IMR-90 (cell line): ENCODE measurements around the gene IER5L. TPM values are rescaled to one million over a fixed set of nuclear protein-coding genes. Genes with fewer than 3 reads are reported as not detected.

Experiments
- ATAC-seq: fragments of 200-7000 bp; cut with Tn5 transposase; 2 replicates; pipeline ENCODE4 v1.9.1; 2020; ENCODE audit warnings: low read depth, mild to moderate bottlenecking, moderate library complexity
- BruUV-seq: library from RNA; stranded (reverse); fragments of 400-500 nt; replicated peaks from 2 replicates; lab custom pipeline; 2021; lab: Mats Ljungman, UMichigan
- CTCF ChIA-PET: fragments of 300-600 bp; formaldehyde crosslinking; extraction: SDS; loops from one replicate; lab custom pipeline; 2021; ENCODE audit warnings: antibody characterized with exemption; lab: Yijun Ruan, JAX
- POLR2A ChIA-PET: fragments of 300-600 bp; sonication (Branson Sonifier 250); formaldehyde crosslinking; loops from one replicate; lab custom pipeline; 2022; ENCODE audit warnings: antibody characterized with exemption; ENCODE audit not compliant: unreplicated experiment; lab: Charles Lee
- DNase-seq: peaks from one replicate; pipeline ENCODE4 v3.0.0; 2013
- H2AFZ ChIP-seq: replicated peaks from 2 replicates; pipeline ENCODE3; 2013; ENCODE audit warnings: low read length, mild to moderate bottlenecking; ENCODE audit not compliant: poor library complexity
- H2AK5ac ChIP-seq: 2 replicates; pipeline ENCODE4 v1.6.1; 2013; ENCODE audit warnings: low read depth, low read length, inconsistent platforms
- H2AK9ac ChIP-seq: replicated peaks from 2 replicates; pipeline ENCODE3; 2013; ENCODE audit warnings: mild to moderate bottlenecking, low read depth, low read length, moderate library complexity; ENCODE audit not compliant: poor library complexity
- H2BK120ac ChIP-seq: 2 replicates; pipeline ENCODE4 v1.6.1; 2013; ENCODE audit warnings: low read depth, low read length, inconsistent platforms
- H2BK15ac ChIP-seq: 3 replicates; pipeline ENCODE4 v1.6.1; 2013; ENCODE audit warnings: low read depth, low read length, inconsistent platforms
- H2BK20ac ChIP-seq: 2 replicates; pipeline ENCODE4 v1.6.1; 2013; ENCODE audit warnings: low read depth, mild to moderate bottlenecking, inconsistent platforms, low read length, moderate library complexity
- H2BK5ac ChIP-seq: 2 replicates; pipeline ENCODE4 v1.6.1; 2013; ENCODE audit warnings: mild to moderate bottlenecking, low read depth, low read length, inconsistent platforms; ENCODE audit not compliant: poor library complexity, severe bottlenecking
- H3K14ac ChIP-seq: replicated peaks from 2 replicates; pipeline ENCODE4 v1.6.1; 2013; ENCODE audit warnings: low read depth, low read length, inconsistent platforms
- H3K18ac ChIP-seq: 2 replicates; pipeline ENCODE4 v1.6.1; 2013; ENCODE audit warnings: low read depth, low read length, control low read depth
- H3K23ac ChIP-seq: 2 replicates; pipeline ENCODE4 v1.6.1; 2013; ENCODE audit warnings: low read depth, low read length, inconsistent platforms
- H3K27ac ChIP-seq: 2 replicates; pipeline ENCODE4 v1.5.1; 2013; ENCODE audit warnings: mild to moderate bottlenecking, control low read depth, low read length; ENCODE audit not compliant: insufficient read depth
- H3K27me3 ChIP-seq: 2 replicates; pipeline ENCODE4 v1.6.1; 2013; ENCODE audit warnings: low read length; ENCODE audit not compliant: control insufficient read depth, insufficient read depth
- H3K36me3 ChIP-seq: 2 replicates; pipeline ENCODE4 v1.6.1; 2013; ENCODE audit warnings: low read length, mixed read lengths; ENCODE audit not compliant: control insufficient read depth, insufficient read depth
- H3K4ac ChIP-seq: 2 replicates; pipeline ENCODE4 v1.6.1; 2013; ENCODE audit warnings: low read depth, low read length, inconsistent platforms
- H3K4me1 ChIP-seq: 2 replicates; pipeline ENCODE4 v1.6.1; 2013; ENCODE audit warnings: low read length, mixed read lengths; ENCODE audit not compliant: control insufficient read depth, insufficient read depth
- H3K4me2 ChIP-seq: 2 replicates; pipeline ENCODE4 v1.6.1; 2013; ENCODE audit warnings: low read depth, mild to moderate bottlenecking, control low read depth, low read length, moderate library complexity
- H3K4me3 ChIP-seq: 2 replicates; pipeline ENCODE4 v1.5.1; 2013; ENCODE audit warnings: low read depth, mild to moderate bottlenecking, control low read depth, low read length, moderate library complexity; ENCODE audit not compliant: insufficient read depth
- H3K56ac ChIP-seq: 2 replicates; pipeline ENCODE4 v1.6.1; 2013; ENCODE audit warnings: low read length, inconsistent platforms; ENCODE audit not compliant: insufficient read depth; ENCODE audit errors: extremely low read depth
- H3K79me1 ChIP-seq, 2 experiments: 2 replicates each; pipeline ENCODE4 v1.6.1; 2013; ENCODE audit warnings: low read length in 2 of 2, inconsistent platforms in 1 of 2, low read depth in 1 of 2
- H3K9ac ChIP-seq: 2 replicates; pipeline ENCODE4 v1.6.1; 2013; ENCODE audit warnings: low read depth, low read length, control low read depth
- H3K9me1 ChIP-seq: 2 replicates; pipeline ENCODE4 v1.6.1; 2013; ENCODE audit warnings: low read length, inconsistent platforms; ENCODE audit not compliant: insufficient read depth
- H3K9me3 ChIP-seq: 2 replicates; pipeline ENCODE4 v1.6.1; 2013; ENCODE audit warnings: low read length; ENCODE audit not compliant: control insufficient read depth, insufficient read depth
- H4K20me1 ChIP-seq: 2 replicates; pipeline ENCODE4 v1.6.1; 2013; ENCODE audit warnings: low read length, inconsistent platforms; ENCODE audit not compliant: insufficient read depth
- H4K5ac ChIP-seq: 2 replicates; pipeline ENCODE4 v1.6.1; 2013; ENCODE audit warnings: mild to moderate bottlenecking, low read depth, low read length, control low read depth
- H4K8ac ChIP-seq, 2 experiments: 2 replicates each; pipeline ENCODE4 v1.6.1; 2013; ENCODE audit warnings: low read depth in 2 of 2, low read length in 2 of 2, control low read depth in 1 of 2, inconsistent platforms in 1 of 2
- H4K91ac ChIP-seq: 2 replicates; pipeline ENCODE4 v1.6.1; 2013; ENCODE audit warnings: low read depth, low read length, inconsistent platforms; ENCODE audit not compliant: insufficient read depth
- BHLHE40 ChIP-seq: fragments of 150-350 bp; IDR thresholded peaks from 2 replicates; pipeline ENCODE4 v1.6.1; 2016; ENCODE audit warnings: mild to moderate bottlenecking, low read depth, low read length
- CEBPB ChIP-seq: IDR thresholded peaks from 2 replicates; pipeline ENCODE4 v1.6.1; 2012; ENCODE audit warnings: low read depth, low read length, improper control_type of control experiment
- FOS ChIP-seq: fragments of 150-350 bp; IDR thresholded peaks from 2 replicates; pipeline ENCODE4 v1.6.1; 2016; ENCODE audit warnings: low read depth, low read length
- MXI1 ChIP-seq: IDR thresholded peaks from 2 replicates; pipeline ENCODE4 v1.6.1; 2012; ENCODE audit warnings: low read depth, mild to moderate bottlenecking, low read length, moderate library complexity, borderline replicate concordance
- NFE2L2 ChIP-seq: fragments of 150-350 bp; IDR thresholded peaks from 2 replicates; pipeline ENCODE4 v1.6.1; 2016; ENCODE audit warnings: low read depth, mild to moderate bottlenecking, low read length
- RCOR1 ChIP-seq: IDR thresholded peaks from 2 replicates; pipeline ENCODE4 v1.6.1; 2012; ENCODE audit warnings: mild to moderate bottlenecking, low read length, improper control_type of control experiment; ENCODE audit not compliant: insufficient replicate concordance
- WGBS, 2 experiments: methylation state at CpG; one replicate each; pipeline versions ENCODE4 v1.1.5 to v1.1.7; 2013; ENCODE audit warnings: missing lambda C conversion rate in 2 of 2; ENCODE audit not compliant: insufficient read length in 1 of 2; ENCODE audit errors: extremely low coverage in 2 of 2; 5-methylcytosine and 5-hydroxymethylcytosine counted together
- dilution Hi-C: fragments of 300-500 bp; cut with HindIII; formaldehyde crosslinking; loops from one replicate; pipeline ENCODE4 v1.14.3; 2018; ENCODE audit warnings: low sequenced_read_pairs; ENCODE audit not compliant: unreplicated experiment
- in situ Hi-C: fragments of 300-500 bp; cut with MboI; formaldehyde crosslinking; loops from 3 replicates; pipeline ENCODE4 v1.14.3; 2019; ENCODE audit warnings: low sequenced_read_pairs, inconsistent platforms, mixed read lengths
- intact Hi-C: fragments of 100-400 bp; cut with micrococcal nuclease; formaldehyde crosslinking; loops from 2 replicates; pipeline ENCODE4 v1.10.0; 2022
- polyA plus RNA-seq, 3 experiments: library from polyadenylated mRNA; depleted of rRNA; stranded (reverse); fragments of >200 nt; gene quantifications; 2 replicates each; pipeline ENCODE4 v1.2.3, GENCODE V29; 2012; ENCODE audit warnings: low replicate concordance in 1 of 3
- total RNA-seq: library from RNA; depleted of rRNA; stranded (reverse); fragments of >200 nt; gene quantifications from 2 replicates; pipeline ENCODE4 v1.2.3, GENCODE V29; 2012

The IER5L gene
- total and polyA plus RNA-seq, 2 of the 4 experiments (the other 2 are of a cell fraction): 12.5 to 13.4 TPM

GRCh38 chr9:129222819-129223218 lies 44.8 kb upstream of the IER5L start:
- H3K23ac ChIP-seq: no peak overlapping the region
- H3K27ac ChIP-seq: no peak overlapping the region
- H2BK120ac ChIP-seq: no peak overlapping the region
- H3K9ac ChIP-seq: no peak overlapping the region
- H3K4ac ChIP-seq: no peak overlapping the region
- ChIA-PET POLR2A (interaction anchor here (0.5 kb wide), 1 partner anchor 12 kb away, joined by 3 read pairs; no protein-coding TSS in a partner anchor), CTCF (no interaction called here)
- no peak overlapping the region for H2AFZ ChIP-seq
- in situ Hi-C loops (no loop called here), intact Hi-C loops (no loop called here), dilution Hi-C loops (no loop called here)
- no peak overlapping the region for H3K56ac ChIP-seq
- H2BK5ac ChIP-seq: no peak overlapping the region
- ATAC-seq (no peak), DNase-seq (no peak)
- no peaks in the 10 kb centered on the region for H3K36me3 ChIP-seq
- peaks cover 3% of the 10 kb centered on the region; the same call in 1 of the 2 replicates for H3K4me1 ChIP-seq
- no peak overlapping the region for H2BK15ac ChIP-seq
- no peak overlapping the region for H4K8ac ChIP-seq
- H3K9me3 ChIP-seq: no peaks in the 10 kb centered on the region
- no peak overlapping the region for H3K18ac ChIP-seq
- H3K9me1 ChIP-seq: peaks cover 4% of the 10 kb centered on the region
- H4K5ac ChIP-seq: no peak overlapping the region
- no peak overlapping the region for H2AK9ac ChIP-seq
- no peaks in the 10 kb centered on the region for H3K79me1 ChIP-seq
- H3K14ac ChIP-seq: no peak overlapping the region
- H3K4me3 ChIP-seq: no peak overlapping the region
- no peak overlapping the region for H2AK5ac ChIP-seq
- H2BK20ac ChIP-seq: no peak overlapping the region
- H3K27me3 ChIP-seq: no peaks in the 10 kb centered on the region; the same call in none of the 2 replicates
- no peak overlapping the region for H3K4me2 ChIP-seq
- no TSS peak for BruUV-seq
- H4K20me1 ChIP-seq: no peaks in the 10 kb centered on the region
- WGBS, 2 experiments: 91% methylated on average over 12 of the region's 13 CpGs; no CpG with 5 or more reads in 1 of the 2 experiments
- H4K91ac ChIP-seq: no peak overlapping the region
- TF ChIP-seq BHLHE40 (no peak), MXI1 (no peak), NFE2L2 (no peak), RCOR1 (no peak), FOS (no peak), CEBPB (no peak)
